ENCODE measurements around the gene SHB. TPM values are rescaled to one million over a fixed set of nuclear protein-coding genes. Genes with fewer than 3 reads are reported as not detected.

SHB gene
- total RNA-seq, 1 experiment from 2014 or later = 20.7 TPM

GRCh38 chr9:38054653-38055052 is 14.4 kb downstream of the SHB start:
- intact Hi-C loops (cut with micrococcal nuclease; ENCODE audit: unreplicated experiment) = no loop called here
- Histone ChIP-seq H3K27me3 (replicated peaks; ENCODE audit: insufficient read depth, low read depth, low read length, poor library complexity) (no peaks in the 10 kb centered on the region), H3K4me3 (ENCODE audit: low read depth, low read length, poor library complexity, severe bottlenecking) (no peak overlapping the region), H3K27ac (ENCODE audit: low read depth, low read length, poor library complexity, severe bottlenecking) (no peak overlapping the region), H3K9me3 (ENCODE audit: low read depth, low read length, poor library complexity, severe bottlenecking) (no peaks in the 10 kb centered on the region), H3K4me1 (ENCODE audit: insufficient read depth, low read length, poor library complexity, severe bottlenecking) (peaks cover 15% of the 10 kb centered on the region), H3K36me3 (ENCODE audit: insufficient read depth, low read length, poor library complexity, severe bottlenecking) (no peaks in the 10 kb centered on the region)
- CTCF ChIA-PET = no interaction called here
- DNase-seq (ENCODE audit: low spot score) = no peak
- no TSS peak for BruUV-seq (replicated peaks)
- POLR2A ChIA-PET (ENCODE audit: low non-redundant PET) = no interaction called here
- TF ChIP-seq CTCF (conservative IDR thresholded peaks at IDR 0.05; ENCODE audit: low read depth, low read length) = no peak
- TF ChIP-seq EZH2 (IDR thresholded peaks at IDR 0.05; ENCODE audit: borderline replicate concordance, low read depth, low read length, poor library complexity, severe bottlenecking) = no peak

DNA sequence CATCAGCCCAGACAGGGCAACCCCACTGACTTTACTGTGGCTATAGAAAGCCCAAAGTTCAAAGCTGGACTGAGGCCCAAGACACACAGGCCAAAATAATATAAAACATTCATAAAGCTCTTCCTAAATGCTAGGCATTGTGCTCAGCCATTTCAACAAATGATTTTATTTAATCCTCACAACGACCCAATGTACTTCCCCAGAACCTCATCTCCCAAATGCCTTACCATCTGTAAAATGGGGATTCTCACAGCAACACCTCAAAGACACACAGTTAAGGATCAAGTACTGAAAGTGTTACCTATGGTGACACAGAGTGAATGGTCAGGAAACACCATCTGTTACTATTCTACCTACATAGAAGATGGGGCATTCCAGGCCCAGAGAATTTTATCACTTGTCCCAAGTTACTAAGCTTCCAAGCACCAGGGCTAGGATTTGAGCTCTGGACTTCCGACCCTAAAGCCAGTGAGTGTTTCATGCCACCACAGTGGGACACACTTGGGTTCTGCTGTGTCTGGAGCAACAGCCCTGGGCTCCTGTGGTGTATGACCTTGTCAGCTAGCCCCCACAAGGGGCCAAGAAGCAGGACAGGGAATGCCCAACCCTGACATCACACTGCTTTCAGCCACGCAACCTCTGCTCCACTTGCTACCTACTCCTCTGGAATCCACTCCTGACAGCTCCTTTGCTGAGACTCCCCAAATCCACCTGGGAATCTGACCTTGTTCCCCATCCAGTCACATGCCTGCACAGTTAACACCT is 15.1 kb downstream of the SHB start:
- Histone ChIP-seq H3K27me3 (replicated peaks; ENCODE audit: insufficient read depth, low read depth, low read length, poor library complexity) (no peaks in the 10 kb centered on the region), H3K36me3 (ENCODE audit: insufficient read depth, low read length, poor library complexity, severe bottlenecking) (no peaks in the 10 kb centered on the region), H3K4me1 (ENCODE audit: insufficient read depth, low read length, poor library complexity, severe bottlenecking) (peaks cover 15% of the 10 kb centered on the region), H3K27ac (ENCODE audit: low read depth, low read length, poor library complexity, severe bottlenecking) (no peak overlapping the region), H3K4me3 (ENCODE audit: low read depth, low read length, poor library complexity, severe bottlenecking) (no peak overlapping the region), H3K9me3 (ENCODE audit: low read depth, low read length, poor library complexity, severe bottlenecking) (no peaks in the 10 kb centered on the region)
- intact Hi-C loops (cut with micrococcal nuclease; ENCODE audit: unreplicated experiment) = no loop called here
- DNase-seq (ENCODE audit: low spot score) = no peak
- ChIA-PET CTCF (no interaction called here), POLR2A (ENCODE audit: low non-redundant PET) (no interaction called here)
- TF ChIP-seq CTCF (conservative IDR thresholded peaks at IDR 0.05; ENCODE audit: low read depth, low read length) (no peak), EZH2 (IDR thresholded peaks at IDR 0.05; ENCODE audit: borderline replicate concordance, low read depth, low read length, poor library complexity, severe bottlenecking) (no peak)
- no TSS peak for BruUV-seq (replicated peaks)

- no peaks in the 10 kb centered on the region for H3K36me3 ChIP-seq (ENCODE audit: insufficient read depth, low read length, poor library complexity, severe bottlenecking)
- H3K27me3 ChIP-seq (replicated peaks; ENCODE audit: insufficient read depth, low read depth, low read length, poor library complexity) = no peaks in the 10 kb centered on the region
- H3K4me3 ChIP-seq (ENCODE audit: low read depth, low read length, poor library complexity, severe bottlenecking) = no peak overlapping the region
- TF ChIP-seq CTCF (conservative IDR thresholded peaks at IDR 0.05; ENCODE audit: low read depth, low read length) (no peak), EZH2 (IDR thresholded peaks at IDR 0.05; ENCODE audit: borderline replicate concordance, low read depth, low read length, poor library complexity, severe bottlenecking) (no peak)
- BruUV-seq (replicated peaks) = no TSS peak
- intact Hi-C loops (cut with micrococcal nuclease; ENCODE audit: unreplicated experiment) = no loop called here
- CTCF ChIA-PET = no interaction called here
- POLR2A ChIA-PET (ENCODE audit: low non-redundant PET) = no interaction called here
- no peak overlapping the region for H3K27ac ChIP-seq (ENCODE audit: low read depth, low read length, poor library complexity, severe bottlenecking)
- H3K9me3 ChIP-seq (ENCODE audit: low read depth, low read length, poor library complexity, severe bottlenecking) = no peaks in the 10 kb centered on the region
- peaks cover 14% of the 10 kb centered on the region for H3K4me1 ChIP-seq (ENCODE audit: insufficient read depth, low read length, poor library complexity, severe bottlenecking)
- no peak for DNase-seq (ENCODE audit: low spot score)
Measured at GRCh38 chr9:38051780-38052546, 17.1 kb downstream of the SHB start.

Measured in A673 (cell line).